GM19438 (cell line): ENCODE measurements around the gene ARHGAP15.

Experiments used
- ATAC-seq: cut with Tn5 transposase; IDR thresholded peaks from one replicate; pipeline ENCODE4 v1.9.1; 2021; ENCODE audit warnings: low read depth; ENCODE audit not compliant: unreplicated experiment

ARHGAP15 gene

DNA sequence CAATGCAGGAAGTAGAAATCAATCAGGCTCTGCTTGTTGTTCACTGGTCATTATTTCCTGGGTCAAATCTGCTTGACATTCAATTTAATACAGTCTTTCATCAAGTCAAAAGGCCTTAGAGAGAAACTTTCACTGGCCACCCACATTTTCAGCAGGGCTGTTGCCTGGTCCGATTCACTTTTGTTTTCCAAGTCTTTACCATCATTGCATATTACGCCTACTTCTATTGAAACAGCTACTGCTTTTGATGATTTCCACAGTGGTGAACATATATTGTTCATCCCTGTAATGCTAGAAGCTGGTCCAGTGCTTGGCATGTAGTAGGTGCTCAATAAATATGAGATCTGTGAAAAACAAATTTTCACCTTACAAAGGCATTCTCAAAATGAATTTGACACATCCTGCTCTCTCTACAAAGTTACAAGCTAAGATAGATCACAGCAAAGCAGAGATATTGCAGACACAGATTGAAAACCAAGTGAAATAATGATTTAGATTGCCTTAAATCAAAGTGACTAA is 600.1 kb downstream of the ARHGAP15 start:
- ATAC-seq, result no peak

- ATAC-seq, result peak; percentile 73
Observed at GRCh38 chr2:143730155-143730952, 601.1 kb downstream of the ARHGAP15 start.

- peak; percentile 46 for ATAC-seq
Observed at GRCh38 chr2:143730953-143731260, 601.7 kb downstream of the ARHGAP15 start.

GRCh38 chr2:143732076-143732475 is 602.9 kb downstream of the ARHGAP15 start:
- ATAC-seq, result no peak

- no peak for ATAC-seq
Observed at GRCh38 chr2:143732871-143733270, 603.7 kb downstream of the ARHGAP15 start.

GRCh38 chr2:143734507-143734906 is 605.3 kb downstream of the ARHGAP15 start:
- no peak for ATAC-seq

GRCh38 chr2:143736904-143737303 is 607.7 kb downstream of the ARHGAP15 start:
- ATAC-seq, result no peak

DNA sequence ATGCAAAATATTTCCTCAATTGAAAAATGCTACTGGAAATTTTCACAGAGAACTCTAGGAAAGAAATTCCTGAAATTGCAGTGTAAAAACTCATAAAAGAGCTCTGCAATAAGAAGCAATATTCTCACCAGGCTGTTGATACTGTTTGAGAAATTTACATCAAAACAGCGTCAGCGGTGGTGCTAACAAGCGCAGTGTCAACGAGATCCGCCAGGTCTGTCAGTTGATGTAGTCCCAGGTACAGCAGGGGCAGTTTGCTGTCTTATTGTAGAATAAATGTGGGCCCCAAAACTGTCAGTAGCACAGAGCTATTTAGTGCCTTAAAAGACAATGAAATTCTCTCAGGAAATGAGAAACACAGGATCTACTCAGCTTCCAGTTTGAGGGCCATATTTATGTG is 611.2 kb downstream of the ARHGAP15 start:
- no peak for ATAC-seq

DNA sequence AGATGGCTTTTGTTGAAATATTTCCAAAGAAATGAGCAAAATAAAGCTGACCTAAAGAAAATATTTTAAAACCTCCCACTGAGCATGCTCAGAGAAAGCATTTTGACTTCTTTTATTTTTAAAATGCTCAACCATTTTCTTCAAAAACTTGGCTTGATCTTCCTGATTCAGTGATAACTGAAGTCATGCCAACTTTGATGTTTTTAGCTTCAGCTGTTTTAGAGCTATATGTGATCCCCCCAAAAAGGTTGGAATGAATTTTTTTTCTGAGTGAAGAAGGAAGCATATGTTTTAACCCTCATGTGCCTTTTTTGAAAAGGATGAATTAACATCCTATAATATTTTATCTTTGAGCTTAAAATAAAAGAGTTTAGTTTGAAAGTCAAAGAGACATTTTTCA is 612.0 kb downstream of the ARHGAP15 start:
- no peak for ATAC-seq

- no peak for ATAC-seq
Observed at GRCh38 chr2:143742581-143742980, 613.4 kb downstream of the ARHGAP15 start.

DNA sequence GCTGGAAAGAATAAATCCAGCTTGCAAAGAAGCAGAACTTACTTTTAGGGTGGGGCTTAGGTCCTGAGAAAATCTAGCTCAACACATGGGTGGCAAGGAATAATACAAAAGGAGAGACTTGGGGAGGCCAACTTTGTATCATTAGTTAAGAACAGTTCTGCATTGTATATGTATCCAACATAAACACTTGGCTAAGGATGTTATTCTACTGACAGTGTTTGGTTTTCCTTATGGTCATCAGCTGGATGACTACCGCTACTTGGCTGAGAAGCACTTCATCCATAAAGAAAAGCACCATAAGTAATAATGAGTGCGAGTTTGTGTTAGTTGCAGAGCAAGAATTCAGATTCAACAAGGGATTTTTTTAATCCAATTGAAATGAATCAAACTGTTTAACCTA is 614.9 kb downstream of the ARHGAP15 start:
- no peak for ATAC-seq

DNA sequence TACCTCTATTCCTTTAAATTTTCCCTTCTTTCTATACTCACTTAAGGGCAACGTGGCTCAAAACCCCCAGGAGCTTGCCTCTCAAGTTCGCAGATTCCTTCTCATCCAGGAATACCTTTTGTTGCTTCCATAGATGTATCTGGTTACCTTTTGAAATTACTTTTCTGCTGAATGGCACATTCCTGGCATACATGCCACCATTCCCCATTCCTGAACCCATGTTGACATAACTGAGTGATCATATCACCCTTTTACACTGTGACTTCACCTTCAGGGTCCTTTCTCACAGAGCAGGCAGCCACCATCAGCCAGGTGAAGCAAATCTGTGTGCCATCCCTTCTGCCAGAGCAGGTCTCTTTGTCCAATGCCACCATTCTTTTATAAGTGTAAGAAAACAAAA is 615.8 kb downstream of the ARHGAP15 start:
- ATAC-seq, result no peak

GRCh38 chr2:143754742-143755141 is 625.5 kb downstream of the ARHGAP15 start:
- ATAC-seq, result no peak

- ATAC-seq, result no peak
Observed at GRCh38 chr2:143758629-143759330, 629.6 kb downstream of the ARHGAP15 start.

DNA sequence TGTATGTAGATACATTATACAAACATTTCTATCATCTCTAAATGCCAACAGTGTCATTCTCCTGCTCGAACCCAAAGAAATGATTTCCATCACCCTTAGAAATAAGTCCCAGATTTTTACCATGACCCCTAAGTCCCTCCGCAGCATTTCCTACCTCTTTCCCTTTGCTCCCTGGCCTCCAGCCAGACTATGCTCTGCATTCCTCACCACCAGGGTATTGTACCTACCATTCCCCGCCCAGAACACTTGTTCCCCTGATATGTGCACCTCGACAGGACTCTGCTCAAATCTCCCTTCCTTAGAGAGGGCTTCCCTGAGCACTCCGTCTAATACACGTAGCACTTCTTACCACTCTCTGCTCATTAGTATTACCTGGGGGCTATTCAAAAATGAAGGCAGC is 630.2 kb downstream of the ARHGAP15 start:
- no peak for ATAC-seq

DNA sequence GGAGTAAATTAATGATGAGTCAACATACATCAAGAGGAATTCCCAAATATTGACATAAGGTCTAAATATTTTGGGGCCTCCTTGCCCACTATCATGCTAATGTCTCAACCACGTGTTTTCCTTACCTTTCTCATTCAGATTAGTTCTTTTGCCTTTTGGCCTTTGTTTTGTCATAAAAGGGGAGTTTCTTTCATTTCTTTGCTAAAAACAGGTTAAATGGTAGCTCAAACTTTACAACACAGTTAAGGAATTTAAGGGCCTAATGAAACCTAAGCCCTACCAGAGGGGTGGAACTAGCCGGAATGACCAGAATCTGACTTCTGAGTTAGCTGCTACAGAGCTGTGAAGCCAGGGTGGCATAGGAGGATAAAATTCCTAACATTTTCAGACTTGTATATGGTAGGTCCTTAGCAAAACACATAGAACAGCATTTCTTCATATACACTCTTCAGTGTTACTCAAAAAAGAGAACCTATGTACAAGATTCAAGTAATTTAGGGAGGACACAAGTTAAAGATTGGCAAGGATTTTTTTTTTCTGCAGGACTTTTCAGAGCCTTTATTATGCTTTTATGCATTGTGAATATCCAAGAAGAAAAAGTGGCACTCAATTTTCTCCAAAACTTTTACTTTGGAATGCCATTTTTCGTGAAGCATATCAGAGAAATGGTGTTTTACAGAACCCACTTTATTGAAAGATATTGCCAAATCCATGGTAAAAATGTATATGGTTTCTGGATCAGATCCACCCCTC is 633.1 kb downstream of the ARHGAP15 start:
- no peak for ATAC-seq

DNA sequence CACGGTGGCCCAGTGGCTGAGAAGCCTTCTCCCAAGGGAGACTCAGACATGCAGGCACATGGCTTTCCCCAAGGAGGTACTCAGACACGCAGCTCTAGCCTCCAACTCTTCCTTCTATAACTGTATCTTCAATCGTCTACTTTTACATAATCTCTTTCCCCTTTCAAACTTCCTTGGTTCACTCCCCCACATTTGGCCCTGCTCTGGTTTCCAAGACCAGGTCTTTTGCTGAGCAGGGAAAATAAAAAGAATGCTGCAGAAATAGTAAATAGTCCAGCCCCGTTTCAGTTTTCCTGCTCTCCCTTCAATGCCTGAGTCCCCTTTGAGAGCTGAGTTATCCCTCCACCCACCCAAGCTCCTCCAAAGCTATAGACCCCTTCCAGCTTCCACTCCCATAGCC is 635.0 kb downstream of the ARHGAP15 start:
- ATAC-seq, result no peak

DNA sequence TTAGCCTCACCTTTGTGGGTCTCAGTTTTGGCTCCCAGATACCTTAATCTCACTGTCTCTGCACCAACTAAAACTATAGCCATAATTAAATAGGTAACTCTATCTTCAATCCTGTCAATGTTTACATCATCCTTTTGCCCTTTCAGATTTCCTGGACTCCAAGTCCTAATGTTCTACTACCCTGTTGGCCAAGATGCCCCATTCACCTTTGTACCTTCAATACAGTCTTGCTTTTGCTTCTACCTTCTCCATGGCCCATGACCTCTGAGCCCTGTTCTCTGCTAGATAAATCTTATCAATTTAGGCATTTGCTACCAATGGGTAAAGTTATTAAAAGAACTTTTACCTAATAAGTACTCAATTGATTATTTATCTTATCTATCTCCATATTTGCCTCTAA is 635.5 kb downstream of the ARHGAP15 start:
- no peak for ATAC-seq

DNA sequence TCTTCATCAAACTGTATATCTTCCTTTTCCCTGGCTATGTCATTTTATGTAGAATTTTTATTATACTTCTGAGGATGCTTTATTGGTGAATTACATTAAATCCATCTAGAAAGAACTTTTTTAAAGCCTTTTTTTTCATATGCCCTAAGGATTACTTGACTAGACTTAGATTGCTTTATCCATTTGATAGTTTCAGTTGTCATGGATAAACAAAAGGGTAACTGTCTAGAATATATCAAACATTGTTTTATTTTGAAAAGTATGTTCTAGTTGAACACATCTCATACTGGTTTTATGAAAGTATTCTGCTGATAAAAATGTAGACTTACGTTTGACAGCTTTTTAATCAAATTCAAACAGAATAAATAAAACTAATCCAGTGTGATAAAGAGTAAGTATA is 639.8 kb downstream of the ARHGAP15 start:
- ATAC-seq, result no peak

GRCh38 chr2:143771939-143772338 is 642.7 kb downstream of the ARHGAP15 start:
- ATAC-seq, result no peak

DNA sequence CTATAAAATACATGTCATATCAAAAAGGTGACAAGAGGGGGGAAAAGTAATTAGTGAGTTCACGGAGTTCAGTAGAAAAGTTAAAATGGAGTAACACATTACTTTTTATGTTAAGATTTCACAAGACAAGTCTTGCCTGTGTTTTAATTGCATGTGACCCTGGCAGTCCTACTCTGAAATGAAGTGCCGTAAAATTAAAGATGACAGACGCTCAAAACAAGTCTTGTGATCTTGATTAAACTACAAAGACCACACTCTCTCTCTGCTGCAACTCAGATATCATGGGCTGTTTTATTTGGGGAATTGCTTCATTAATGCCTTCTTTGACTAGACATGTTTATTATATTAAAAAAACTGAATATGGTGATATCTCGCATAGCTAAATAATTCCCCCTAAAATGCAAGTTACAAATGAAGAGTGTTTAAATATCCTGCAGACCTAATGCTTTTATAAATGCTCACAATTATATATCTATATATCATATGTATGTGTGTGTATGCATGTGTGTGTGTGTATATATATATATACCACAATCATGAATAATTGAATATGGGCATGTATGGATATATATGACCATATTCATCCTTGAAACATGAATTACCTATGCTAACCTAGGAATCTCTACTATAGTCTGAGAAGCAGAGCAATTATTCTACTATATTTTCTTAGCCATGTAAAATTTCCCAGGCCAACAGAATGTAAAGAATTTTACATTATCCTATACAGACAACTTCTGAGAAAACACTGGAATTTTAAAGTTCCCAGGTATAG is 647.5 kb downstream of the ARHGAP15 start:
- no peak for ATAC-seq
